GM08714 (cell line): ENCODE results near the gene INPP5K.

Source experiments
- H3K4me3 ChIP-seq: fragments of 200-500 bp; sonication (Bioruptor generic); 2 replicates; pipeline ENCODE4 v1.5.1; 2014; ENCODE audit warnings: mild to moderate bottlenecking, low read length, inconsistent platforms
- ZNF274 ChIP-seq: IDR thresholded peaks from 2 replicates; pipeline ENCODE4 v1.6.1; 2012; ENCODE audit warnings: mild to moderate bottlenecking, low read depth, low read length

The INPP5K gene

DNA sequence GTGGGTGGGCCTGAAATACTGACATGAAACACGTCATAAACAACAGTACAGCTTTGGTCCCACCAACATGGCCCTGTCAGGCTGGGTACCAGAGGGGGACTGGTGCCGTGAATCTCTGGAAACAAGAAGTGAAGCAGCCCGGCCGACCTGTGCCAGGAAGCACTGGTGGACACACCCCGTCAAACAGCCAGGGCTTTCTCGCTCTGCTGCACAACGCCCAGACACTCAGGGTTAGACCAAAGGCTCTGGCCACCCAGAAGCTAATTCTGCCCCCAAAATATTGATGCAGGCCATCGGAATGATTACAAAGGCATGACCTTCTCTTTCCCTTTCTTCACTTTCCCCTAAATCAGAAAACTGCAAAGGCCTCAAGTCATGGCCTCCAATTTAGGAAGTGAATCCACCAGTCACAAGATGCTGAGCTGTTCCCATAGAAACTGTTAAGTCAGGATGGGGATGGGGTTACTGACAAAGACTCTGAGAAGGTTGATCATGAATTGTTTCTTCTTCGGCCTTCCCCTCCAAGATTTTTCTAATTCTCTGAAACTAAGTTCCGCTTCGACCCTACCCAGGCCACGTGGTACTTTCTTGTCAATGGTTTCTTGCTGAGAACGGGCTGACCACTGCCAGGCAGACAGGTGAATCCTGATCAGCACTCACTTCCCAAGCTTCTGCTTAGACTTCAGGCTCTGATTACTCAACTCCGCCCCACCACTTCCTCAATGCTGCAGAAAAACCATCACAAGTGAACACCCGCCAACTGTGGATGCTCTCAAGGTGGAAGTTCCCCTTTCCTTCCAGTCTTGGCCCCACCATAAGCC is 39.4 kb upstream of the INPP5K start:
- TF ChIP-seq ZNF274, result no peak

GRCh38 chr17:1554751-1555540 is 38.5 kb upstream of the INPP5K start:
- no peak overlapping the region for H3K4me3 ChIP-seq
- TF ChIP-seq ZNF274, result no peak

More for the DNA sequence above, 39.4 kb upstream of the INPP5K start:
- no peak overlapping the region for H3K4me3 ChIP-seq

DNA sequence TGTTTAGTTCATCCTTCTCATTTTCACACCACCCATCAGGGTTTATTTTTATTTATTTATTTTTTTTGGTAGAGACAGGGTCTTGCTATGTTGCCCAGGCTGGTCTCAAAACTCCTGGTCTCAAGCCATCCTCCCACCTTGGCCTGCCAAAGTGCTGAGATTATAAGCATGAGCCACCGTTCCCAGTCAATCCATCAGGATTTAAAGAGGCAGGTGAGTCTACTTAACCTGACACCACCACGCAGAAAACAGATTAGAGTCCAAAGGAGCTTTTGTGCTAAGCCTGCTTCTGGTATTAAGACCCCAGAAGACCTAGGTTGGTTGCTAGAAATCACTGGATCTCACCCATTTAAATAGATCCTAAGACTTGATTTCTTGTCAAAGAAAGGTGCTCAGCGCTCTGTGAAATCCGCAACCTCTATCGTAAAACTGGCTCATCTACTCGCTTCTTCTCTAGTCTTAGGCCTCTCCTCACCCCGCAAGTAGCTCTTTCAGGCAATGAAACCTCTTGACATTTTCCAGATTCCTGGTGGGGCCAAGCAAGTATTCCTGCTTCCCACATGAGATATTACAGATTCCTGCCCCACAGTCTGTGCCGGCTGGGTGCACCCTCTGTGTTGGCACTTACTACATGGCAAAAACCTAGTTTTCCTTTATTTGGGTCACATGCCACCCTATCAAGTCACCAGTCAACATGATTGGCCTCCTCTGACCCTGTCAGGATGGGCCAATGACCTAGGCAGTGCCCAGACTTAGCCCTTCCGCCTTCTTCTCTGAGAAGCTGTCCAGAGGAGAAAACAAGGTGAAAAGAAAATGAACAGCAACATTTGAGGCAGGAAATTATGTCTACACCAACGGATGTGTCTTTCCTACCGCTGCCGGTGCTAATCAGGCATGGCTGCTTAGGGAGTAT is 37.2 kb upstream of the INPP5K start:
- no peak overlapping the region for H3K4me3 ChIP-seq
- no peak for TF ChIP-seq ZNF274

DNA sequence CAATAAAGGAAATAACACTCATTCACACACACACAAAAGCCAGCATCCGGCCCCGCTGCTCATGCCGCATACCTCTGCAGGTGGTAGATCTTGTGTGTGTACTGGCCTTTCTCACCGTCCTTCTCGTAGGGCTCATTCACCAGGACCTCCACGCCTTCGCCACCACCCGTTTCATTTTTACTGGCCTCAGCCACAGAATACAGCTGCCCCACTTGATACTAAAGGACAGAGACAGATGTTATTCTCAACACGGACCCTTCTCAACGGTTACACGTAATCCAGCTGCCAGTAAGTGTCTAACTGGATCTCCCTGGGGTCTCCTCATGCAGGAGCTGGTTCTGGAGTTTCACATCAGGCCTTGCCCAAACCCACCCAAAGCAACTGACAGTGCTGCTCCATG is 36.5 kb upstream of the INPP5K start:
- no peak for TF ChIP-seq ZNF274
- H3K4me3 ChIP-seq, result no peak overlapping the region

DNA sequence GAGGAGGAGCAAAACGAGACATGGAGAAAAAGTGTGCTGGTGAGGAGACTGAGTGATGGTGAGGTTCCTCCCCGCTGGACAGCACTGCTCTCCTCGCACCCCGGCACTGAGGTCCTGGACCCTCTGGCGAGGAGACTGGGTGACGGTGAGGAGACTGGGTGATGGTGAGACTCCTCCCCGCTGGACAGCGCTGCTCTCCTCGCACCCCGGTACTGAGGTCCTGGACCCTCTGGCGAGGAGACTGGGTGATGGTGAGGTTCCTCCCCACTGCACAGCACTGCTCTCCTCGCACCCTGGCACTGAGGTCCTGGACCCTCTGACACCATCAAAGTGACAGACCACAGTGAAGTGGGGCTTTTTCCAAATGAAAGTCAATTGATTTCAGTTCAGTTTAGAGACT is 35.3 kb upstream of the INPP5K start:
- no peak overlapping the region for H3K4me3 ChIP-seq
- no peak for TF ChIP-seq ZNF274

DNA sequence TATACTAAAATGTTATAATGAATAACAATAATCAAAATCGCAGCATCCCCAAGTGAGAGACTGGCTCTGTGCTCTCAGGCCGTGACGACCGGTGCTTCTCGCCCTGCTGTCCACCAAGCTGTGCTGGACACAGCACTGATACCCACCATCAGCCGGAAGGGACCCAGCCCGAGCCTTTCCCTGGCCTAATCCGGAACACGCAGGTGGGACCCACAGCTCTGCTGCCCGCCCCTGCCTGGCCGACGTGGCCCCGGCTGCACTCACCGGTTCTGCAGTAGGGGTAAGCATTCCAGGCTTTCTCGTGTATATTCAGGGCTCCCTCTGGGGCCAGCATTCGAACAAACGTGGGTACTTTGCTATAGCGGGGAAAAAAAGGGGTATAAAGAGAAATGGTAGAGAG is 31.6 kb upstream of the INPP5K start:
- no peak overlapping the region for H3K4me3 ChIP-seq
- no peak for TF ChIP-seq ZNF274

DNA sequence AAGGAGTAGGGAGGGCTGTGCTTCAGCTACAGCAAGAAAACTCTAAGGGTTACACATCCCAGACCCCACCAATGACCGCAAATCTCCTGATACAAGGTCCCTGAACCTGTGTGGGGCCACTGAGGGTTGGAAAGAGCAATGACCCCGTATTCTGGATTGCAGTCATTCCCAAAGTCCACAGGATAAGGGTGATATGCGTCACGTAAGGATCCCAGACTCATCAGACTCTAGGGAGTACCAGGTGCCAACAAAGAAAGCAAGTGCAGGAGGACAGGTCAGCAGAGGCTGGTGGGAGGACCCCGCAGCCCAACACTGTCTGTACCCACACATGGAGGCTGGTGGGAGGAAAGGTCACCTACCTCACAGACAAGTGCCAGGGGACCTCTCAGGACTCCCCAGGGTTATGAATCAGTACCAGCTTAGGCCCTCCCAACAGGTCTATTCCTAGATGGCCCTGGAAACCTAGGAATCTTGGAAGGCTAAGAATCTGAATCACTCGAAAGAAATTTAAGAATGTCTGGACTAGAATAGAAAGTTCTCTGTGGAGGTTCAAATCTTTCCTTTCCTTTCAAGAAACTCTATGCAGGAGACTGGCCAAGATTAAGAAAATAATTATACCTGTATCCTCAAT is 30.0 kb upstream of the INPP5K start:
- TF ChIP-seq ZNF274, result no peak
- H3K4me3 ChIP-seq, result no peak overlapping the region

DNA sequence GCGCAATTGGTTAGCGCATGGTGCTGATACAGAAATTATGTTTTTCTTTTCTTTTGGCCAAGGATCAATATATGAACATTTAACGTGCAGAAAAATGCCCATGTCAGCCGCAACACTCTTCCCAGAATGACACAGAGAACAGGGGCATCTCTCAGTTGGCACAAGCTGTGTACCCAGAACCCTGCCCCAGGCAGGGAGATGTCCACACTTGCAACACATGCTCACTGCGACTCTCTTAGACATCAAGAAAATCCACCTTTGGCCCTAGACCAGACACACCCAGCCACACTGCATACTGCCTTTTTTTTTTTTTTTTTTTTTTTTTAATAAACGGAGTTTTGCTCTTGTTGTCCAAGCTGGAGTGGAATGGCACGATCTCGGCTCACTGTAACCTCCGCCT is 29.2 kb upstream of the INPP5K start:
- no peak overlapping the region for H3K4me3 ChIP-seq
- TF ChIP-seq ZNF274, result no peak

DNA sequence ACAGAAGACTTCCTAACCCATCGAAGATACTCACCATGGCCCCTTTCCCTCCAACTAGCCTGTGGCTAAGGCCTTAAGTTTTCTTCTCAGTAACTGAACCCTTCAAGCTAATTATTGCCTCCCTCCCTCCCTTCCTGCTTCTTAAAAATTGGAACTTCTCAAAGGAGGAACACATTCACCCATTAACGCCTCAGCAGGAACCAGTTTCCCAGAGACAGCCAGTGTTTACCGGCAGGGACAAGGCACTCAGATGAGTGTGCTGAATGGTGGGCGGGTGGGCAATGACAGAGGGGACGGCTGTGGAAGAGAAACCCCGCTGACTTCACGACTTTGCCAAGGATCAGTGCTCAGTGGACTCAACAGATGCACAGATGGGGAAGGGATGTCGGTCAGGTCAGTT is 25.9 kb upstream of the INPP5K start:
- TF ChIP-seq ZNF274, result no peak
- H3K4me3 ChIP-seq, result no peak overlapping the region

- TF ChIP-seq ZNF274, result no peak
Measured at GRCh38 chr17:1541367-1541904, 25.0 kb upstream of the INPP5K start.

DNA sequence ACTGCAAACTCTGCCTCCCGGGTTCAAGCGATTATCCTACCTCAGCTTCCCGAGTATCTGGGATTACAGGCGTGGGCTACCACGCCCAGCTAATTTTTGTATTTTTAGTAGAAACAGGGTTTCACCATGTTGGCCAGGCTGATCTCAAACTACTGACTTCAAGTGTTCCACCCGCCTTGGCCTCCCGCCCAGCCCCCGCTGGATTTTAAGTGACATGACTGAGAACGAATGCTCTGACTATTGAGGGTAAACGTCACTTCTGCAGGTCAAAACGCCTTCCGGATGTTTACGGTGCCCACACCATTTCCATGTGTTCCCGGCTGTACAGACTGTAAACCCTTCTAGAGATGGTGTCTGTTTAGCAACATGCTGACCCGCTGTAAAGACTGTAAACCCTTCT is 23.4 kb upstream of the INPP5K start:
- TF ChIP-seq ZNF274, result no peak
- no peak overlapping the region for H3K4me3 ChIP-seq

More at GRCh38 chr17:1541367-1541904, 25.0 kb upstream of the INPP5K start:
- no peak overlapping the region for H3K4me3 ChIP-seq

GRCh38 chr17:1535737-1536136 is 19.3 kb upstream of the INPP5K start:
- H3K4me3 ChIP-seq, result no peak overlapping the region
- no peak for TF ChIP-seq ZNF274

DNA sequence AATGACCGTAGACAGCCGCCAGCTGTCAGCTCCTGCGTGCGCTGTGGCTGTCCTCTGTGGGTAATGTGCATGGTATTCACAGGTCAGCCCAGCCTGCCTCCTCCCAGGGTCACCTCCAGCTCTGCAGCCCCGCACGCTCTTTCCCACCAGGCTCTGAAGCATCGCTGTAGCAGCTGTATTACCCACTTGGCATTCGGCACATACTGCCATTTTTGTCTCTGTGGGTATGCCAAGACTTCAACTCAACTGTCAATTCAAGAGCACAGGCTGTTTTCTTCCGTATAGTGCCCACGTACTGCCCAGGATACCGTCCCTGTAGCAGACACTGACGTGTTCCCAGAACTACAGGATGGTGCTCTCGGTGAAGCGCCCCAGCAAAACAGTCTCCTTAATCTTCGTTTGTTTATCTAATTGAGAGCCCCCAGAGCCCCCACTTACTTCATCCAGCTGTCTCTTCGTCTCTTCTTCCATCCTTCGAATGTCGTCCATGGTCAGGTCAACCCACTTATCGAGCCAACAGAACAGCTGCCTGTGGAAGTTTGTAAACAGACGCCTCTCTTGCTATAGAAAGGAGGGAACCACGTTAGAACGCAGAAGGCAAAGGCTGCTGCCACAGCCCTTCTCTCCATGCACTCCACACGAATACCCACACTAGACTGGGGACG is 17.4 kb upstream of the INPP5K start:
- H3K4me3 ChIP-seq, result no peak overlapping the region
- TF ChIP-seq ZNF274, result no peak
